Measurements from ENCODE around the gene CLPSL1. TPM values are rescaled to one million over a fixed set of nuclear protein-coding genes. Genes with fewer than 3 reads are reported as not detected.

CLPSL1 gene
- total RNA-seq, 3 donors from 2014 or later (not counting 1 experiment from before 2014, with no cell fraction given) = not detected

DNA sequence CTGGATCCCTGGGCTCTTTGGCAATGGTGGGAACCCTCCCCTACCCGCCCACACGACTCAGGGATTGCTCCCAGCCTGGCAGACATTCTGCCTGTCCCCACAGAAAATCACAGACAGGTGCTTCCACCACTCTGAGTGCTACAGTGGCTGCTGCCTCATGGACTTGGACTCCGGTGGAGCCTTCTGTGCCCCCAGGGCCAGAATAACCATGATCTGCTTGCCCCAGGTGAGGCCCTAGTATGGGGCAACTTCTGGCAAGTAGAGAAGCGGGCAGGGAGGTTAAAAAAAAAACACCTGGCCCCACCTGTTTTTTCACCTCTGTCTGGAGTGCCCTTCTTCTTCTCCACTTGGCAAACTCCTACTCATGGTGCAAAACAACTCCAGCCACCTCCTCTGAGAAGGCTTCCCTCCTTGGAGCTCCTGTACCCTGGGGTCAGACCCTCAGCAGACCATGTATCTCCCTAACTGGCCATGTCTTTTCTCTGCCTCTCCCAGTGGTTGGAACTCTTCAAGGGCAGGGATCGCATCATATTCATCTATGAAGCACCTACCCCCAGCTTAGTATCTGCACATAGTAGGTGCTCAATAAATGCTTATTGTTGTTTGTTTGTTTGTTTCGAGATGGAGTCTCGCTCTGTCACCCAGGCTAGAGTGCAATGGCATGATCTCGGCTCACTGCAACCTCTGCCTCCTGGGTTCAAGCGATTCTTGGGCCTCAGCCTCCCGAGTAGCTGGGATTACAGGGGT, 3.3 kb upstream of the CLPSL1 start:
- intact Hi-C loops (cut with micrococcal nuclease) = no loop called here
- Histone ChIP-seq H3K27me3 (ENCODE audit: control insufficient read depth, insufficient read depth, low read length) (peaks cover 6% of the 10 kb centered on the region), H3K4me1 (ENCODE audit: control insufficient read depth, insufficient read depth, low read length) (peaks cover 10% of the 10 kb centered on the region), H3K36me3 (ENCODE audit: control insufficient read depth, insufficient read depth, low read length) (no peaks in the 10 kb centered on the region), H3K9me3 (ENCODE audit: control insufficient read depth, insufficient read depth, low read length) (no peaks in the 10 kb centered on the region), H3K27ac (ENCODE audit: low read length) (no peak overlapping the region), H3K4me3 (ENCODE audit: low read length) (no peak overlapping the region)
- no peaks in the 10 kb centered on the region for H3K36me3 Mint-ChIP-seq
- H3K4me3 Mint-ChIP-seq = peak overlapping the region; percentile 69
- no peak overlapping the region for H3K27ac Mint-ChIP-seq
- H3K27me3 Mint-ChIP-seq (ENCODE audit: low read depth in 2 of 2) = peaks cover 27 to 47% of the 10 kb centered on the region in 2 donors
- TF ChIP-seq, protein P1, sequence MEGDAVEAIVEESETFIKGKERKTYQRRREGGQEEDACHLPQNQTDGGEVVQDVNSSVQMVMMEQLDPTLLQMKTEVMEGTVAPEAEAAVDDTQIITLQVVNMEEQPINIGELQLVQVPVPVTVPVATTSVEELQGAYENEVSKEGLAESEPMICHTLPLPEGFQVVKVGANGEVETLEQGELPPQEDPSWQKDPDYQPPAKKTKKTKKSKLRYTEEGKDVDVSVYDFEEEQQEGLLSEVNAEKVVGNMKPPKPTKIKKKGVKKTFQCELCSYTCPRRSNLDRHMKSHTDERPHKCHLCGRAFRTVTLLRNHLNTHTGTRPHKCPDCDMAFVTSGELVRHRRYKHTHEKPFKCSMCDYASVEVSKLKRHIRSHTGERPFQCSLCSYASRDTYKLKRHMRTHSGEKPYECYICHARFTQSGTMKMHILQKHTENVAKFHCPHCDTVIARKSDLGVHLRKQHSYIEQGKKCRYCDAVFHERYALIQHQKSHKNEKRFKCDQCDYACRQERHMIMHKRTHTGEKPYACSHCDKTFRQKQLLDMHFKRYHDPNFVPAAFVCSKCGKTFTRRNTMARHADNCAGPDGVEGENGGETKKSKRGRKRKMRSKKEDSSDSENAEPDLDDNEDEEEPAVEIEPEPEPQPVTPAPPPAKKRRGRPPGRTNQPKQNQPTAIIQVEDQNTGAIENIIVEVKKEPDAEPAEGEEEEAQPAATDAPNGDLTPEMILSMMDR (IDR thresholded peaks at IDR 0.05) = no peak
- H3K4me1 Mint-ChIP-seq = peaks cover 0 to 5% of the 10 kb centered on the region in 2 donors
- ATAC-seq = no peak
- WGBS (ENCODE audit: insufficient coverage) = 91% methylated on average over 9 of the region's 10 CpGs
- no peaks in the 10 kb centered on the region for H3K9me3 Mint-ChIP-seq
- DNase-seq = no peak

DNA sequence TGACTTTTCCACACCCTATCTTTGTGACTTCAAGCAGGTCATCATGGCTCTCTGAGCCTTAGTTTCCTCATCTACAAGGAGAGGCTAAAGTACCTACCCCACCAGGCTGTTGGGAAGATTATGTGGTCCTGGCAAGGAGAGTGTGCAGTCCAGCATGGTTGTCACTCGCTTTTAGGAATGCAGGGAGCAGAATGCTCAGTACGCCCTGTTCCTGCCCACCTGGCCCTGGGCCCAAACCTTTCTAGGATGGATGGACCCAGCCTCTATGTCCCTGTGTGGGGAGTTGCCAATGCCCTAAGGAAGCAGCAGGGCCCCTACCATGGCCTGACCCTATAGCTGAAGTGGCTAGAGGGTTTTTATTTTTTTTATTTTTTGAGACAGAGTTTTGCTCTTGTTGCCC, 2.4 kb upstream of the CLPSL1 start:
- ATAC-seq = no peak
- Mint-ChIP-seq H3K4me1 (peaks cover 0 to 5% of the 10 kb centered on the region in 2 donors), H3K9me3 (no peaks in the 10 kb centered on the region), H3K27ac (no peak overlapping the region), H3K27me3 (ENCODE audit: low read depth in 2 of 2) (peaks cover 27 to 47% of the 10 kb centered on the region in 2 donors), H3K4me3 (no peak overlapping the region), H3K36me3 (no peaks in the 10 kb centered on the region)
- TF ChIP-seq, protein P1 (IDR thresholded peaks at IDR 0.05) = no peak
- no peaks in the 10 kb centered on the region for H3K36me3 ChIP-seq (ENCODE audit: control insufficient read depth, insufficient read depth, low read length)
- no peaks in the 10 kb centered on the region for H3K9me3 ChIP-seq (ENCODE audit: control insufficient read depth, insufficient read depth, low read length)
- DNase-seq = no peak
- intact Hi-C loops (cut with micrococcal nuclease) = no loop called here
- H3K4me3 ChIP-seq (ENCODE audit: low read length) = no peak overlapping the region
- H3K27me3 ChIP-seq (ENCODE audit: control insufficient read depth, insufficient read depth, low read length) = peaks cover 6% of the 10 kb centered on the region
- no peak overlapping the region for H3K27ac ChIP-seq (ENCODE audit: low read length)
- WGBS (ENCODE audit: insufficient coverage) = 97% methylated on average over 2 of the region's 2 CpGs
- peaks cover 10% of the 10 kb centered on the region for H3K4me1 ChIP-seq (ENCODE audit: control insufficient read depth, insufficient read depth, low read length)

DNA sequence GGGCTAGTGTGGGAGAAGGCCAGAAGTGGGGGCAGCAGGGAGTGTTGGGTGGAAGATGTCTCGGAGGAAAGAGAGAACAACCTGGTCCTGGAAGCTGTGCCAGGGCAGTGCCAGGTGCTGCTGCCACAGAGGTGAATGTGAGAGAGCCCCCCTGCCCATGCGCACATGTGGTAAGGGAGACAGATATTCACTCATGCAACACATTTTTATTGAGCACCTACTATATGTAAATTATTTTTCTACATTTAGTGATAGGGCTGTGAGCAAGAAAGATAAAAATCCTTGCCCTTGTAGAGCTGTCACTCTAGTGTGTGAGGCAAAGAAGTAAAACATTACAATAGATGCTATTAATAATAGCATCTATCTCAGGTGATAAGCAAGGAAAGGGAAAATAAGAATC, 471 bp downstream of the CLPSL1 start:
- Histone ChIP-seq H3K4me3 (ENCODE audit: low read length) (no peak overlapping the region), H3K27me3 (ENCODE audit: control insufficient read depth, insufficient read depth, low read length) (peaks cover 4% of the 10 kb centered on the region), H3K27ac (ENCODE audit: low read length) (no peak overlapping the region), H3K9me3 (ENCODE audit: control insufficient read depth, insufficient read depth, low read length) (no peaks in the 10 kb centered on the region), H3K4me1 (ENCODE audit: control insufficient read depth, insufficient read depth, low read length) (peaks cover 6% of the 10 kb centered on the region), H3K36me3 (ENCODE audit: control insufficient read depth, insufficient read depth, low read length) (no peaks in the 10 kb centered on the region)
- TF ChIP-seq, protein P1 (IDR thresholded peaks at IDR 0.05) = no peak
- Mint-ChIP-seq H3K4me3 (no peak overlapping the region), H3K9me3 (no peaks in the 10 kb centered on the region), H3K27me3 (ENCODE audit: low read depth in 2 of 2) (peaks cover 31 to 49% of the 10 kb centered on the region in 2 donors), H3K36me3 (no peaks in the 10 kb centered on the region), H3K27ac (no peak overlapping the region), H3K4me1 (peaks cover 0 to 5% of the 10 kb centered on the region in 2 donors)
- intact Hi-C loops (cut with micrococcal nuclease) = no loop called here
- ATAC-seq (no peak), DNase-seq (no peak)
- 82% methylated on average over 1 of the region's 2 CpGs for WGBS (ENCODE audit: insufficient coverage)

DNA sequence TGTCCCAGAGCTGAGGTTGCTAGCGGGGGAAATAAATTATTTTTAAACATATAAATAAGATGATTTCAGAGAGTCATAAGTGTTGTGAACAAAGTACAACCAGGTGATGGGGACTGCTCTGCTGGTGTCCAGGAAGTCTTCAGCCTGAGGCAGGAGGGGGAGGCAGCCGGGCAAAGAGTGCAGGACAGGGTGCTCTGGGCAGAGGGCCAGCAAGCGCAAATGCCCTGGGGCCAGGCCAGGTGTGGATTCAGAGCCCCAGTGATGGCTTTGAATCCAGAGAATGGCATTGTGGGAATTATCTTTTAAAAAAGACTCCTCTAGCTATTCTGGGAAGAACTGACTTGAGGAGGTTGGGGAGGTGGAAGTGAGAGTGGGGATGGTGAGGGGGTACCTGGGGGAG, 1.6 kb downstream of the CLPSL1 start:
- H3K36me3 Mint-ChIP-seq = no peaks in the 10 kb centered on the region
- WGBS (ENCODE audit: insufficient coverage) = 74% methylated on average over 2 of the region's 3 CpGs
- Histone ChIP-seq H3K27me3 (ENCODE audit: control insufficient read depth, insufficient read depth, low read length) (peaks cover 9% of the 10 kb centered on the region), H3K27ac (ENCODE audit: low read length) (no peak overlapping the region), H3K4me3 (ENCODE audit: low read length) (no peak overlapping the region), H3K4me1 (ENCODE audit: control insufficient read depth, insufficient read depth, low read length) (no peaks in the 10 kb centered on the region), H3K9me3 (ENCODE audit: control insufficient read depth, insufficient read depth, low read length) (no peaks in the 10 kb centered on the region), H3K36me3 (ENCODE audit: control insufficient read depth, insufficient read depth, low read length) (no peaks in the 10 kb centered on the region)
- DNase-seq = no peak
- H3K4me1 Mint-ChIP-seq = no peaks in the 10 kb centered on the region
- intact Hi-C loops (cut with micrococcal nuclease) = no loop called here
- peaks cover 33 to 58% of the 10 kb centered on the region in 2 donors for H3K27me3 Mint-ChIP-seq (ENCODE audit: low read depth in 2 of 2)
- no peak overlapping the region for H3K27ac Mint-ChIP-seq
- ATAC-seq = no peak
- TF ChIP-seq, protein P1 (IDR thresholded peaks at IDR 0.05) = no peak
- H3K4me3 Mint-ChIP-seq = no peak overlapping the region
- H3K9me3 Mint-ChIP-seq = no peaks in the 10 kb centered on the region
